ENCODE data around the gene TRAPPC10.
"Not testable (repeated sequence)": the region's sequence is repeated elsewhere in the genome, so short reads cannot be mapped to it uniquely, and the experiment has no call there.

DNA sequence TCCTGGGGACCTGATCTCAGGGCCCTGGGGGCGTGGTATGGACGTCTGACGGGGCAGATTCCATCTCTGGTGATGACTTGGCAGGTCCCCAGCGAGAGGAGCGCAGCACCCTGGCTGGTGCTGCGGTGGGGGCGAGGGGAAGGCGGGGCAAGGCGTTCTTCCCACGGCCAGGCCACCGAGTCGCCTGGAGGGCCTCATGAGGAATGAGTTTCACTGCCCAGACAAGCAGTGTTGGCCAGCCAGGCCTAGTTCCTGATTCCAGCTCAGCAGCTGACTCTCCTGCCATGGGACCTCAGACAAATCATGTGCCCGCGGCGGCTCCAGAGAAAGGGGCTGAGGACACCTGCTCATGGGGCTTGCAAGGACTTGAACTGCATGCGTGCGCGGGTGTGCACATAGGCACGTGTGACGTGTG, 142.7 kb downstream of the TRAPPC10 start:
- TF ChIP-seq, protein P1, sequence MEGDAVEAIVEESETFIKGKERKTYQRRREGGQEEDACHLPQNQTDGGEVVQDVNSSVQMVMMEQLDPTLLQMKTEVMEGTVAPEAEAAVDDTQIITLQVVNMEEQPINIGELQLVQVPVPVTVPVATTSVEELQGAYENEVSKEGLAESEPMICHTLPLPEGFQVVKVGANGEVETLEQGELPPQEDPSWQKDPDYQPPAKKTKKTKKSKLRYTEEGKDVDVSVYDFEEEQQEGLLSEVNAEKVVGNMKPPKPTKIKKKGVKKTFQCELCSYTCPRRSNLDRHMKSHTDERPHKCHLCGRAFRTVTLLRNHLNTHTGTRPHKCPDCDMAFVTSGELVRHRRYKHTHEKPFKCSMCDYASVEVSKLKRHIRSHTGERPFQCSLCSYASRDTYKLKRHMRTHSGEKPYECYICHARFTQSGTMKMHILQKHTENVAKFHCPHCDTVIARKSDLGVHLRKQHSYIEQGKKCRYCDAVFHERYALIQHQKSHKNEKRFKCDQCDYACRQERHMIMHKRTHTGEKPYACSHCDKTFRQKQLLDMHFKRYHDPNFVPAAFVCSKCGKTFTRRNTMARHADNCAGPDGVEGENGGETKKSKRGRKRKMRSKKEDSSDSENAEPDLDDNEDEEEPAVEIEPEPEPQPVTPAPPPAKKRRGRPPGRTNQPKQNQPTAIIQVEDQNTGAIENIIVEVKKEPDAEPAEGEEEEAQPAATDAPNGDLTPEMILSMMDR (IDR thresholded peaks at IDR 0.05) = not testable (repeated sequence)
- not testable (repeated sequence) for TF ChIP-seq EP300 (IDR thresholded peaks at IDR 0.05)
